B cell (primary cell): ENCODE results near the gene AP4S1. TPM values are rescaled to one million over a fixed set of nuclear protein-coding genes. Genes with fewer than 3 reads are reported as not detected.

ENCODE experiments used
- ATAC-seq: fragments of 200-7000 bp; cut with Tn5 transposase; one replicate; pipeline ENCODE4 v1.10.0; 2021; ENCODE audit warnings: low read depth, mild to moderate bottlenecking, moderate number of reproducible peaks, moderate library complexity
- CTCF ChIA-PET: fragments of 350-600 bp; sonication (Branson Sonifier 250); formaldehyde crosslinking; loops from one replicate; lab custom pipeline; 2021; ENCODE audit warnings: antibody characterized with exemption, inconsistent platforms; lab: Charles Lee
- POLR2A ChIA-PET: fragments of 350-600 bp; sonication (Branson Sonifier 250); formaldehyde crosslinking; loops from one replicate; lab custom pipeline; 2021; ENCODE audit warnings: antibody characterized with exemption; lab: Charles Lee
- DNase-seq: peaks from one replicate; pipeline ENCODE4 v3.0.0; 2013
- H2AFZ ChIP-seq: 2 replicates; pipeline ENCODE4 v1.6.1; 2012; ENCODE audit warnings: mild to moderate bottlenecking, low read depth, low read length; ENCODE audit not compliant: insufficient read depth, poor library complexity, severe bottlenecking
- H3K27ac ChIP-seq, 2 donors: 1 replicate in 1 of 2; 2 replicates in 1 of 2; pipeline ENCODE4 v1.5.1; 2012 to 2013; ENCODE audit warnings: low read length in 2 of 2, mild to moderate bottlenecking in 2 of 2, moderate library complexity in 1 of 2
- H3K27me3 ChIP-seq, 4 experiments: fragments of 200-600 bp in 1 of 4; sonication (generic) in 1 of 4; replicated peaks in 1 of 4; 1 replicate in 2 of 4; 2 replicates in 2 of 4; pipeline versions ENCODE4 v1.6.1 to v1.7.0; 2013 to 2016; ENCODE audit warnings: low read length in 3 of 4, mild to moderate bottlenecking in 2 of 4, mixed read lengths in 1 of 4, moderate library complexity in 1 of 4; ENCODE audit not compliant: insufficient read depth in 4 of 4, control insufficient read depth in 3 of 4; ENCODE audit errors: control extremely low read depth in 1 of 4
- H3K36me3 ChIP-seq, 2 experiments: replicated peaks in 1 of 2; 1 replicate in 1 of 2; 2 replicates in 1 of 2; pipeline versions ENCODE4 v1.6.1 to v1.7.1; 2013; ENCODE audit warnings: low read length in 1 of 2; ENCODE audit not compliant: insufficient read depth in 2 of 2, control insufficient read depth in 1 of 2; ENCODE audit errors: control extremely low read depth in 1 of 2, extremely low read depth in 1 of 2
- H3K4me1 ChIP-seq, 2 donors: fragments of 200-600 bp in 1 of 2; sonication (generic) in 1 of 2; 1 replicate in 1 of 2; 2 replicates in 1 of 2; pipeline versions ENCODE4 v1.5.1 to v1.6.1; 2013 to 2017; ENCODE audit warnings: low read length in 2 of 2; ENCODE audit not compliant: control insufficient read depth in 2 of 2, insufficient read depth in 2 of 2
- H3K4me2 ChIP-seq: replicated peaks from 2 replicates; pipeline ENCODE3; 2012; ENCODE audit warnings: mild to moderate bottlenecking, low read depth, low read length; ENCODE audit not compliant: poor library complexity, severe bottlenecking
- H3K4me3 ChIP-seq, 5 experiments: fragments of 200-600 bp in 1 of 5; sonication (generic) in 1 of 5; 1 replicate in 3 of 5; 2 replicates in 2 of 5; pipeline versions ENCODE4 v1.5.1 to v1.7.0; 2011 to 2016; ENCODE audit warnings: low read length in 4 of 5, mild to moderate bottlenecking in 4 of 5, low read depth in 2 of 5, control low read depth in 1 of 5, moderate library complexity in 1 of 5; ENCODE audit not compliant: insufficient read depth in 1 of 5; ENCODE audit errors: control extremely low read depth in 1 of 5, extremely low read depth in 1 of 5
- H3K79me2 ChIP-seq: fragments of 200-600 bp; sonication (generic); one replicate; pipeline ENCODE4 v1.6.0; 2016; ENCODE audit warnings: low read length; ENCODE audit not compliant: control insufficient read depth, insufficient read depth
- H3K9ac ChIP-seq: fragments of 200-600 bp; sonication (generic); 2 replicates; pipeline ENCODE4 v1.6.1; 2017; ENCODE audit warnings: mild to moderate bottlenecking, low read length, moderate library complexity
- H3K9me3 ChIP-seq, 3 donors: one replicate each; pipeline versions ENCODE4 v1.6.1 to v1.7.1; 2013; ENCODE audit warnings: low read length in 2 of 3; ENCODE audit not compliant: control insufficient read depth in 2 of 3, insufficient read depth in 1 of 3; ENCODE audit errors: control extremely low read depth in 1 of 3
- H4K20me1 ChIP-seq: 2 replicates; pipeline ENCODE4 v1.6.0; 2012; ENCODE audit warnings: mild to moderate bottlenecking, low read length; ENCODE audit not compliant: insufficient read depth, control insufficient read depth, poor library complexity, severe bottlenecking
- H3K27ac Mint-ChIP-seq: one replicate; pipeline ENCODE4 v1.8.0; 2021; ENCODE audit warnings: mixed read lengths
- H3K27me3 Mint-ChIP-seq: one replicate; pipeline ENCODE4 v1.8.0; 2021; ENCODE audit warnings: mixed read lengths
- H3K4me1 Mint-ChIP-seq: one replicate; pipeline ENCODE4 v1.8.0; 2021; ENCODE audit warnings: mixed read lengths
- H3K4me3 Mint-ChIP-seq: one replicate; pipeline ENCODE4 v1.8.0; 2021; ENCODE audit warnings: mixed read lengths
- H3K9me3 Mint-ChIP-seq: one replicate; pipeline ENCODE4 v1.8.0; 2022; ENCODE audit warnings: mixed read lengths; ENCODE audit not compliant: insufficient read depth
- CTCF ChIP-seq: fragments of 200-600 bp; IDR thresholded peaks from one replicate; pipeline ENCODE4 v1.8.0; 2022; ENCODE audit warnings: antibody characterized with exemption, mild to moderate bottlenecking
- EZH2 ChIP-seq: IDR thresholded peaks from 2 replicates; pipeline ENCODE4 v1.6.1; 2012; ENCODE audit warnings: borderline replicate concordance, low read depth, mild to moderate bottlenecking, moderate library complexity, low read length; ENCODE audit not compliant: insufficient read depth, poor library complexity, severe bottlenecking
- WGBS: methylation state at CpG from one replicate; pipeline ENCODE4 v1.1.5; 2013; ENCODE audit warnings: missing lambda C conversion rate; ENCODE audit not compliant: insufficient coverage; 5-methylcytosine and 5-hydroxymethylcytosine counted together
- intact Hi-C: fragments of 100-400 bp; cut with micrococcal nuclease; formaldehyde crosslinking; loops from one replicate; pipeline ENCODE4 v1.10.0; 2022
- polyA plus RNA-seq: library from polyadenylated mRNA; depleted of rRNA; stranded (reverse); fragments of >200 nt; gene quantifications from 2 replicates; pipeline ENCODE4 v1.2.3, GENCODE V29; 2012
- total RNA-seq, 2 donors: library from RNA; stranded (reverse); fragments of 120-200 nt in 1 of 2; gene quantifications; 1 replicate in 1 of 2; 2 replicates in 1 of 2; pipeline versions ENCODE4 v1.2.3 to v1.2.4, GENCODE V29; 2013 to 2022

Gene AP4S1
- total and polyA plus RNA-seq, 2 donors (not counting 1 experiment from before 2014, with no cell fraction given), result 3.4 to 15.9 TPM

- Histone ChIP-seq H4K20me1 (peaks cover 44% of the 10 kb centered on the region), H3K79me2 (peaks cover 97% of the 10 kb centered on the region), H3K36me3 (no peaks in the 10 kb centered on the region), H3K9me3 (peaks cover 0 to 3% (median 0%) of the 10 kb centered on the region in 3 donors), H3K9ac (no peak overlapping the region), H3K4me3 (no peak overlapping the region), H3K27me3 (no peaks in the 10 kb centered on the region), H3K4me1 (peaks cover 4 to 10% of the 10 kb centered on the region in 2 donors), H3K4me2 (no peak overlapping the region), H2AFZ (no peak overlapping the region), H3K27ac (no peak overlapping the region)
- Mint-ChIP-seq H3K27me3 (no peaks in the 10 kb centered on the region), H3K9me3 (no peaks in the 10 kb centered on the region), H3K4me1 (peaks cover 48% of the 10 kb centered on the region), H3K4me3 (no peak overlapping the region), H3K27ac (no peak overlapping the region)
- ATAC-seq (no peak), DNase-seq (no peak)
- ChIA-PET CTCF (interaction anchor here (0.8 to 1.1 kb wide), 3 partner anchors 9 to 13 kb away, joined by 3 to 6 read pairs (median 6); no protein-coding TSS in a partner anchor), POLR2A (no interaction called here)
- TF ChIP-seq CTCF, result no peak
- TF ChIP-seq EZH2, result no peak
- intact Hi-C loops, result no loop called here
These were observed 34.7 kb upstream of the AP4S1 start for GRCh38 chr14:30990770-30991169.

- Histone ChIP-seq H2AFZ (no peak overlapping the region), H4K20me1 (peaks cover 51% of the 10 kb centered on the region), H3K9ac (no peak overlapping the region), H3K9me3 (peaks cover 0 to 3% (median 0%) of the 10 kb centered on the region in 3 donors), H3K4me3 (no peak overlapping the region), H3K79me2 (peaks cover 97% of the 10 kb centered on the region), H3K36me3 (no peaks in the 10 kb centered on the region), H3K4me1 (peaks cover 4 to 10% of the 10 kb centered on the region in 2 donors), H3K27ac (peak overlapping the region in 1 of 2 donors; percentile 35), H3K27me3 (no peaks in the 10 kb centered on the region), H3K4me2 (no peak overlapping the region)
- intact Hi-C loops, result no loop called here
- ChIA-PET POLR2A (no interaction called here), CTCF (interaction anchor here (1.0 to 1.1 kb wide), 2 partner anchors 10 to 14 kb away, joined by 6 read pairs; no protein-coding TSS in a partner anchor)
- no peak for TF ChIP-seq EZH2
- no peak for TF ChIP-seq CTCF
- Mint-ChIP-seq H3K27ac (peak overlapping the region; percentile 7), H3K4me3 (no peak overlapping the region), H3K9me3 (no peaks in the 10 kb centered on the region), H3K4me1 (peaks cover 48% of the 10 kb centered on the region), H3K27me3 (no peaks in the 10 kb centered on the region)
- ATAC-seq, result no peak
- no peak for DNase-seq
- no CpG with 5 or more reads among the region's 2 CpGs for WGBS
These were observed 34.0 kb upstream of the AP4S1 start for GRCh38 chr14:30991408-30991807.
